ENCODE results near the gene FERMT3.

The FERMT3 gene

GRCh38 chr11:64229090-64229743, 22.7 kb downstream of the FERMT3 start:
- H3K4me3 ChIP-seq (ENCODE audit: low read depth in 1 of 2, low read length in 2 of 2), result peak overlapping the region in 1 of 2 experiments; percentile 64; a peak in 2 of 4 replicates
- TF ChIP-seq EZH2 (IDR thresholded peaks at IDR 0.05; ENCODE audit: borderline replicate concordance, low read depth, low read length, severe bottlenecking), result no peak
- TF ChIP-seq CTCF (IDR thresholded peaks at IDR 0.05; ENCODE audit: borderline replicate concordance, extremely low read depth, low read length, poor library complexity, severe bottlenecking), result no peak
- DNase-seq (no peak), ATAC-seq (ENCODE audit: insufficient read depth, low read depth) (no peak)
- peaks cover 13% of the 10 kb centered on the region for H3K36me3 ChIP-seq (ENCODE audit: insufficient read depth, low read length)
- no peaks in the 10 kb centered on the region for H3K9me3 ChIP-seq (ENCODE audit: insufficient read depth, low read length, severe bottlenecking)
- peak overlapping the region; percentile 95 for H3K4me2 ChIP-seq (ENCODE audit: insufficient read depth, low read length)
- peaks cover 37% of the 10 kb centered on the region for H3K79me2 ChIP-seq (ENCODE audit: insufficient read depth, low read length)
- H3K9ac ChIP-seq (ENCODE audit: low read depth, low read length), result peak overlapping the region; percentile 78
- no peak overlapping the region for H2AFZ ChIP-seq (ENCODE audit: low read depth, low read length)
- peaks cover 7% of the 10 kb centered on the region for H4K20me1 ChIP-seq (ENCODE audit: insufficient read depth, low read length)
- no peaks in the 10 kb centered on the region for H3K27me3 ChIP-seq (ENCODE audit: insufficient read depth, low read length, poor library complexity)
- peak overlapping the region; percentile 75 for H3K27ac ChIP-seq (ENCODE audit: low read length)
- peaks cover 81% of the 10 kb centered on the region for H3K4me1 ChIP-seq (ENCODE audit: insufficient read depth, low read length)

GRCh38 chr11:64229744-64230170, 23.2 kb downstream of the FERMT3 start:
- no peak for DNase-seq
- Histone ChIP-seq H3K4me3 (ENCODE audit: low read depth in 1 of 2, low read length in 2 of 2) (peak overlapping the region; percentile 53 to 64; a peak in 3 of 4 replicates), H3K4me1 (ENCODE audit: insufficient read depth, low read length) (peaks cover 76% of the 10 kb centered on the region), H3K9ac (ENCODE audit: low read depth, low read length) (peak overlapping the region; percentile 78), H3K27me3 (ENCODE audit: insufficient read depth, low read length, poor library complexity) (no peaks in the 10 kb centered on the region), H3K36me3 (ENCODE audit: insufficient read depth, low read length) (peaks cover 8% of the 10 kb centered on the region; the same call in 1 of the 2 replicates), H2AFZ (ENCODE audit: low read depth, low read length) (peak overlapping the region; percentile 78), H3K9me3 (ENCODE audit: insufficient read depth, low read length, severe bottlenecking) (no peaks in the 10 kb centered on the region), H3K79me2 (ENCODE audit: insufficient read depth, low read length) (peaks cover 32% of the 10 kb centered on the region), H4K20me1 (ENCODE audit: insufficient read depth, low read length) (peaks cover 7% of the 10 kb centered on the region), H3K4me2 (ENCODE audit: insufficient read depth, low read length) (peak overlapping the region; percentile 95), H3K27ac (ENCODE audit: low read length) (peak overlapping the region; percentile 75)
- no peak for ATAC-seq (ENCODE audit: insufficient read depth, low read depth)
- TF ChIP-seq CTCF (IDR thresholded peaks at IDR 0.05; ENCODE audit: borderline replicate concordance, extremely low read depth, low read length, poor library complexity, severe bottlenecking), result no peak
- TF ChIP-seq EZH2 (IDR thresholded peaks at IDR 0.05; ENCODE audit: borderline replicate concordance, low read depth, low read length, severe bottlenecking), result no peak

- no peak for TF ChIP-seq EZH2 (IDR thresholded peaks at IDR 0.05; ENCODE audit: borderline replicate concordance, low read depth, low read length, severe bottlenecking)
- TF ChIP-seq CTCF (IDR thresholded peaks at IDR 0.05; ENCODE audit: borderline replicate concordance, extremely low read depth, low read length, poor library complexity, severe bottlenecking), result no peak
- Histone ChIP-seq H3K4me2 (ENCODE audit: insufficient read depth, low read length) (peak within 1 kb of the TSS; percentile 95), H3K9me3 (ENCODE audit: insufficient read depth, low read length, severe bottlenecking) (no peaks in the 10 kb centered on the region), H2AFZ (ENCODE audit: low read depth, low read length) (peak within 1 kb of the TSS; percentile 78), H3K4me1 (ENCODE audit: insufficient read depth, low read length) (peaks cover 76% of the 10 kb centered on the region), H3K79me2 (ENCODE audit: insufficient read depth, low read length) (peaks cover 32% of the 10 kb centered on the region), H4K20me1 (ENCODE audit: insufficient read depth, low read length) (peaks cover 5% of the 10 kb centered on the region), H3K27me3 (ENCODE audit: insufficient read depth, low read length, poor library complexity) (no peaks in the 10 kb centered on the region), H3K4me3 (ENCODE audit: low read depth in 1 of 2, low read length in 2 of 2) (peak within 1 kb of the TSS; percentile 53 to 64), H3K27ac (ENCODE audit: low read length) (peak within 1 kb of the TSS; percentile 75), H3K36me3 (ENCODE audit: insufficient read depth, low read length) (peaks cover 3% of the 10 kb centered on the region; the same call in 1 of the 2 replicates), H3K9ac (ENCODE audit: low read depth, low read length) (peak within 1 kb of the TSS; percentile 78)
- ATAC-seq (ENCODE audit: insufficient read depth, low read depth) (peak; percentile 57), DNase-seq (peak; percentile 92)
These were observed 23.9 kb downstream of the FERMT3 start, which contains the start of gene DNAJC4 for GRCh38 chr11:64230171-64230984. TSS of gene DNAJC4 (plus strand) at chr11:64230548. CDS start at chr11:64230855, 307 bp downstream.
